Measurements from ENCODE around the gene SPP1.

Gene SPP1

GRCh38 chr4:87962398-87963146 is 12.9 kb upstream of the SPP1 start:
- DNase-seq (ENCODE audit: low spot score) = no peak
- no peak for TF ChIP-seq CTCF (IDR thresholded peaks at IDR 0.05; ENCODE audit: extremely low read depth, insufficient read depth, missing control alignments)
- in situ Hi-C loops (cut with MboI; ENCODE audit: low pct_unique_long_range_greater_than_20kb, low sequenced_read_pairs, unreplicated experiment) = no loop called here

GRCh38 chr4:87965501-87965975 is 10.0 kb upstream of the SPP1 start:
- TF ChIP-seq CTCF (IDR thresholded peaks at IDR 0.05; ENCODE audit: extremely low read depth, insufficient read depth, missing control alignments) = no peak
- in situ Hi-C loops (cut with MboI; ENCODE audit: low pct_unique_long_range_greater_than_20kb, low sequenced_read_pairs, unreplicated experiment) = no loop called here
- DNase-seq (ENCODE audit: low spot score) = no peak

GRCh38 chr4:87966095-87966496 is 9.4 kb upstream of the SPP1 start:
- TF ChIP-seq CTCF (IDR thresholded peaks at IDR 0.05; ENCODE audit: extremely low read depth, insufficient read depth, missing control alignments) = no peak
- in situ Hi-C loops (cut with MboI; ENCODE audit: low pct_unique_long_range_greater_than_20kb, low sequenced_read_pairs, unreplicated experiment) = no loop called here
- DNase-seq (ENCODE audit: low spot score) = no peak

GRCh38 chr4:87967193-87967592 is 8.3 kb upstream of the SPP1 start:
- in situ Hi-C loops (cut with MboI; ENCODE audit: low pct_unique_long_range_greater_than_20kb, low sequenced_read_pairs, unreplicated experiment) = no loop called here
- DNase-seq (ENCODE audit: low spot score) = no peak
- TF ChIP-seq CTCF (IDR thresholded peaks at IDR 0.05; ENCODE audit: extremely low read depth, insufficient read depth, missing control alignments) = no peak

GRCh38 chr4:87970121-87970520 is 5.4 kb upstream of the SPP1 start:
- TF ChIP-seq CTCF (IDR thresholded peaks at IDR 0.05; ENCODE audit: extremely low read depth, insufficient read depth, missing control alignments) = no peak
- no peak for DNase-seq (ENCODE audit: low spot score)
- in situ Hi-C loops (cut with MboI; ENCODE audit: low pct_unique_long_range_greater_than_20kb, low sequenced_read_pairs, unreplicated experiment) = no loop called here

- DNase-seq (ENCODE audit: low spot score) = no peak
- in situ Hi-C loops (cut with MboI; ENCODE audit: low pct_unique_long_range_greater_than_20kb, low sequenced_read_pairs, unreplicated experiment) = no loop called here
- no peak for TF ChIP-seq CTCF (IDR thresholded peaks at IDR 0.05; ENCODE audit: extremely low read depth, insufficient read depth, missing control alignments)
These were observed 3.6 kb upstream of the SPP1 start for GRCh38 chr4:87971866-87972265.

Data from GM13977 (cell line).